K562 (cell line): ENCODE data around the gene TRDMT1. TPM values are rescaled to one million over a fixed set of nuclear protein-coding genes. Genes with fewer than 3 reads are reported as not detected.

Experiments used
- ATAC-seq: fragments of 200-7000 bp; cut with Tn5 transposase; 3 replicates; pipeline ENCODE4 v1.9.1; 2020; ENCODE audit warnings: moderate library complexity
- BruUV-seq: library from RNA; stranded (reverse); fragments of 400-500 nt; replicated peaks from 2 replicates; lab custom pipeline; 2021; lab: Mats Ljungman, UMichigan
- CTCF ChIA-PET: fragments of 300-600 bp; formaldehyde crosslinking; extraction: SDS; loops from one replicate; lab custom pipeline; 2021; ENCODE audit warnings: low intra/inter-chr PET ratio; lab: Yijun Ruan, JAX
- POLR2A ChIA-PET: fragments of 300-600, 350-650 bp; sonication (Branson Sonifier 250); formaldehyde crosslinking; extraction: SDS; loops from one replicate; lab custom pipeline; 2021; ENCODE audit warnings: antibody characterized with exemption, inconsistent platforms; lab: Yijun Ruan, JAX
- DNase-seq, 4 experiments: peaks; one replicate each; pipeline versions ENCODE4 v3.0.0 to v3.0.0-alpha.2; 2011 to 2018; ENCODE audit warnings: low spot score in 3 of 4, mixed read lengths in 3 of 4; ENCODE audit errors: extremely low read depth in 1 of 4
- FAIRE-seq: peaks from 2 replicates; lab custom pipeline; 2011; peaks lifted over from hg19 to GRCh38; lab: Jason Lieb, UNC
- H2AFZ ChIP-seq: 2 replicates; pipeline ENCODE4 v1.6.0; 2011; ENCODE audit warnings: low read depth, low read length, control low read depth, inconsistent platforms
- H3K27ac ChIP-seq: fragments of 200-600 bp; 3 replicates; pipeline ENCODE4 v1.8.0; 2011; ENCODE audit warnings: low read depth, mild to moderate bottlenecking, control low read depth, inconsistent platforms, low read length, moderate library complexity, mixed read lengths; ENCODE audit errors: extremely low read depth
- H3K27me3 ChIP-seq, 2 experiments: fragments of 300-600 bp in 1 of 2; 2 replicates in 1 of 2; 3 replicates in 1 of 2; pipeline versions ENCODE4 v1.6.0 to v1.8.0; 2011; ENCODE audit warnings: inconsistent platforms in 2 of 2, low read length in 2 of 2, mild to moderate bottlenecking in 1 of 2, mixed read lengths in 1 of 2, moderate library complexity in 1 of 2; ENCODE audit not compliant: control insufficient read depth in 2 of 2, insufficient read depth in 2 of 2
- H3K36me3 ChIP-seq: fragments of 300-600 bp; 3 replicates; pipeline ENCODE4 v1.8.0; 2011; ENCODE audit warnings: mild to moderate bottlenecking, low read length, inconsistent platforms; ENCODE audit not compliant: control insufficient read depth, insufficient read depth
- H3K4me1 ChIP-seq, 2 experiments: fragments of 200-600 bp in 1 of 2; replicated peaks in 1 of 2; 2 replicates in 1 of 2; 3 replicates in 1 of 2; pipeline versions ENCODE4 v1.5.1 to v1.8.0; 2011; ENCODE audit warnings: inconsistent platforms in 2 of 2, low read length in 2 of 2, mild to moderate bottlenecking in 1 of 2, mixed read lengths in 1 of 2, moderate library complexity in 1 of 2; ENCODE audit not compliant: control insufficient read depth in 2 of 2, insufficient read depth in 2 of 2
- H3K4me2 ChIP-seq: 2 replicates; pipeline ENCODE4 v1.6.1; 2011; ENCODE audit warnings: low read length, control low read depth, inconsistent platforms, mixed read lengths; ENCODE audit not compliant: insufficient read depth
- H3K4me3 ChIP-seq: fragments of 200-600 bp; sonication (generic), shearing (Covaris generic); 2 replicates; pipeline ENCODE4 v1.5.1; 2016; ENCODE audit warnings: control low read depth, inconsistent platforms
- H3K79me2 ChIP-seq: fragments of 200-600 bp; 3 replicates; pipeline ENCODE4 v1.8.0; 2011; ENCODE audit warnings: low read length, inconsistent platforms; ENCODE audit not compliant: control insufficient read depth, insufficient read depth
- H3K9ac ChIP-seq, 2 experiments: 2 replicates each; pipeline versions ENCODE4 v1.6.0 to v1.6.1; 2011; ENCODE audit warnings: low read depth in 2 of 2, low read length in 2 of 2, control low read depth in 1 of 2, inconsistent platforms in 1 of 2, mild to moderate bottlenecking in 1 of 2, mixed read lengths in 1 of 2; ENCODE audit not compliant: insufficient read depth in 1 of 2
- H3K9me1 ChIP-seq: one replicate; pipeline ENCODE4 v1.6.0; 2011; ENCODE audit warnings: inconsistent platforms, mild to moderate bottlenecking, low read length, moderate library complexity; ENCODE audit not compliant: control insufficient read depth, insufficient read depth
- H3K9me3 ChIP-seq: replicated peaks from 2 replicates; pipeline ENCODE4 v1.5.1; 2011; ENCODE audit warnings: low read depth, low read length, inconsistent platforms; ENCODE audit not compliant: control insufficient read depth, insufficient read depth
- H4K20me1 ChIP-seq: replicated peaks from 2 replicates; pipeline ENCODE4 v1.6.1; 2011; ENCODE audit warnings: low read length, inconsistent platforms, mixed read lengths; ENCODE audit not compliant: control insufficient read depth, insufficient read depth
- CEBPG ChIP-seq, 3 experiments: fragments of 200-800 bp in 1 of 3; sonication (Bioruptor generic) in 1 of 3; sonication (generic) in 1 of 3; formaldehyde crosslinking in 1 of 3; IDR thresholded peaks in 2 of 3; conservative IDR thresholded peaks in 1 of 3; 2 replicates each; pipeline versions ENCODE4 v1.6.1 to v1.8.0; 2016 to 2022; ENCODE audit warnings: missing compliant biosample characterization in 2 of 3, missing genetic modification characterization in 2 of 3, mild to moderate bottlenecking in 1 of 3, missing genetic modification reagents in 1 of 3
- LCOR ChIP-seq: sonication (generic); formaldehyde crosslinking; IDR thresholded peaks from 2 replicates; pipeline ENCODE4 v1.8.0; 2022; ENCODE audit warnings: mild to moderate bottlenecking, missing genetic modification reagents
- MEF2D ChIP-seq: conservative IDR thresholded peaks from 2 replicates; pipeline ENCODE4 v1.6.1; 2016; ENCODE audit warnings: low read depth, missing genetic modification characterization, missing compliant biosample characterization
- RAD21 ChIP-seq, 2 experiments: fragments of 250-450 bp in 1 of 2; fragments of 450-650 bp in 1 of 2; sonication (Bioruptor Pico) in 1 of 2; formaldehyde crosslinking in 1 of 2; IDR thresholded peaks in 1 of 2; conservative IDR thresholded peaks in 1 of 2; 2 replicates each; pipeline versions ENCODE4 v1.4.0 to v1.8.0; 2020 to 2022; ENCODE audit warnings: mild to moderate bottlenecking in 2 of 2, moderate library complexity in 1 of 2
- STAT5B ChIP-seq: fragments of 250-450 bp; sonication (Bioruptor Pico); IDR thresholded peaks from 2 replicates; pipeline ENCODE4 v1.8.0; 2021; ENCODE audit warnings: mild to moderate bottlenecking, inconsistent platforms
- ZFP1 ChIP-seq: fragments of 450-650 bp; formaldehyde crosslinking; IDR thresholded peaks from 2 replicates; pipeline ENCODE4 v1.4.0; 2020; ENCODE audit warnings: mild to moderate bottlenecking, mixed read lengths
- WGBS: fragments of 100-300 bp; shearing (Covaris generic); methylation state at CpG from one replicate; pipeline ENCODE4 v1.1.6; 2016; ENCODE audit warnings: low coverage, mixed read lengths; ENCODE audit not compliant: insufficient coverage; ENCODE audit errors: missing lambda C conversion rate; 5-methylcytosine and 5-hydroxymethylcytosine counted together
- in situ Hi-C: fragments of 300-500 bp; cut with MboI; formaldehyde crosslinking; loops from 4 replicates; pipeline ENCODE4 v1.15.0; 2018; ENCODE audit warnings: inconsistent platforms, mixed read lengths
- intact Hi-C: fragments of 100-400 bp; cut with micrococcal nuclease; formaldehyde crosslinking; loops from 2 replicates; pipeline ENCODE4 v1.14.2; 2022
- polyA plus RNA-seq, 8 experiments: library from polyadenylated mRNA; depleted of rRNA in 4 of 8; stranded (reverse) in 5 of 8; unstranded in 3 of 8; fragments of >200 nt; fragmentation: Nextera tagmentation in 2 of 8; fragmentation: Illumina TruSeq in 1 of 8; extraction: Ambion mirVana in 2 of 8; extraction: Trizol in 1 of 8; gene quantifications; 2 replicates each; pipeline versions ENCODE4 v1.2.1 to v1.2.3, GENCODE V29; 2011 to 2014; ENCODE audit warnings: inconsistent platforms in 1 of 8, missing spikeins in 1 of 8
- total RNA-seq, 7 experiments: library from RNA; depleted of rRNA in 6 of 7; stranded (reverse); fragments of >200 nt in 6 of 7; fragmentation: Illumina TruSeq in 2 of 7; extraction: Trizol in 2 of 7; gene quantifications; 2 replicates each; pipeline versions ENCODE4 v1.2.1 to v1.2.3, GENCODE V29; 2011 to 2021; ENCODE audit warnings: low replicate concordance in 1 of 7
- TF ChIP-seq, protein P1 (sequence below): fragments of 450-650 bp; IDR thresholded peaks from 2 replicates; pipeline ENCODE4 v1.6.1; 2016; ENCODE audit warnings: mild to moderate bottlenecking
- TF ChIP-seq, protein P2 (sequence below): fragments of 250-450 bp; sonication (Bioruptor Pico); IDR thresholded peaks from 2 replicates; pipeline ENCODE4 v1.9.0; 2021; ENCODE audit warnings: mild to moderate bottlenecking, inconsistent platforms
- TF ChIP-seq, protein P3 (sequence below): IDR thresholded peaks from 3 replicates; pipeline ENCODE4 v1.6.1; 2011; ENCODE audit warnings: borderline replicate concordance, mild to moderate bottlenecking, moderate library complexity; ENCODE audit not compliant: insufficient read length; ENCODE audit errors: extremely low read depth

TRDMT1 gene
- total and polyA plus RNA-seq, 9 of the 15 experiments (the other 6 are each of a cell fraction or from before 2014, with no cell fraction given) = 5.4 to 12.6 (median 9.3) TPM

DNA sequence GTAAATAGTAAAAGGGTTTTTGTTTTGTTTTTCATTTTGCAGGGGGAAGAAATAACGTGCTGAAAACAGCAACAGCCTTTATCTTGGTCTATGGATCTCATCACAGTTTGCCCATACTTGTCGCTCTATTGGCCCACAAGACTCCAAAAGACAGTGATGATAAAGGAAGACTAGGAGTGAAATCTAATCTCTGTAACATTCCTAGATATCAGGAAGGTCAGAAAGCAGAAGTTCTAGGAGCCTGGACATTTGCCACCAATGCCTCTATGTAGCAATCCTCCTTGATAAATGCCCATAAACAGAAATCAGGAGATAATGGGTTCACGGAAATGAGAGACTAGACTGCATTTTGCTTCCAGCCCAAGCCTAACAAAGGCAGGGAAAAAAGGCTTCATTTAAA is 80.8 kb downstream of the TRDMT1 start (continued):
- TF ChIP-seq, protein P1, sequence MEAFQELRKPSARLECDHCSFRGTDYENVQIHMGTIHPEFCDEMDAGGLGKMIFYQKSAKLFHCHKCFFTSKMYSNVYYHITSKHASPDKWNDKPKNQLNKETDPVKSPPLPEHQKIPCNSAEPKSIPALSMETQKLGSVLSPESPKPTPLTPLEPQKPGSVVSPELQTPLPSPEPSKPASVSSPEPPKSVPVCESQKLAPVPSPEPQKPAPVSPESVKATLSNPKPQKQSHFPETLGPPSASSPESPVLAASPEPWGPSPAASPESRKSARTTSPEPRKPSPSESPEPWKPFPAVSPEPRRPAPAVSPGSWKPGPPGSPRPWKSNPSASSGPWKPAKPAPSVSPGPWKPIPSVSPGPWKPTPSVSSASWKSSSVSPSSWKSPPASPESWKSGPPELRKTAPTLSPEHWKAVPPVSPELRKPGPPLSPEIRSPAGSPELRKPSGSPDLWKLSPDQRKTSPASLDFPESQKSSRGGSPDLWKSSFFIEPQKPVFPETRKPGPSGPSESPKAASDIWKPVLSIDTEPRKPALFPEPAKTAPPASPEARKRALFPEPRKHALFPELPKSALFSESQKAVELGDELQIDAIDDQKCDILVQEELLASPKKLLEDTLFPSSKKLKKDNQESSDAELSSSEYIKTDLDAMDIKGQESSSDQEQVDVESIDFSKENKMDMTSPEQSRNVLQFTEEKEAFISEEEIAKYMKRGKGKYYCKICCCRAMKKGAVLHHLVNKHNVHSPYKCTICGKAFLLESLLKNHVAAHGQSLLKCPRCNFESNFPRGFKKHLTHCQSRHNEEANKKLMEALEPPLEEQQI = no peak
- TF ChIP-seq LCOR (CRISPR knock-in tag) (no peak), CEBPG (CRISPR knock-in tag; IDR thresholded peaks at IDR 0.05) (no peak), CEBPG (tag; conservative IDR thresholded peaks at IDR 0.05 in 1 of 2, IDR thresholded peaks at IDR 0.05 in 1 of 2) (0 out of 4 replicates have a peak, but pooled peaks of 1 of the 2 experiments have one; percentile 56)

DNA sequence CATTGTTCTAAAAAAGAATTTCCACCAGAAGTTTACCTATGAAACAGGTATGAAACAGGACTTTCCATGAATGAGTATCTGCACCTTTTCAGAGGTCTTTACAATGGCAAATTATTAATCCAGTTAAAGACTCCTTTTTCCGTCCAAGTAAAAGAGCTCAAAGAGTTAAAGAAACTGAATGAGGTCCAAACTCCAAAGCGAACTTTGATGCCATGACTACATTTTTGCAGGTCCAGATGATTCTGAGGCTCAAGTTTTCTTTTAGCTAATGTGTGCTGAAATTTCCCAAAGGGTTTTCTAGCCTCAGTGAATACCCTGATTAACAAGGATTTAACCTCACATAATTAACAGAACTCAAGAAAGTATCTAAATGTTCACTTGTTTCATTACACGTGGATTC is 81.6 kb downstream of the TRDMT1 start:
- Histone ChIP-seq H3K27me3 (peaks cover 0 to 5% of the 10 kb centered on the region in 2 experiments; a peak in 2 of 5 replicates), H2AFZ (no peak overlapping the region), H3K27ac (no peak overlapping the region), H3K9me3 (no peaks in the 10 kb centered on the region), H3K9me1 (no peaks in the 10 kb centered on the region), H3K4me3 (no peak overlapping the region), H4K20me1 (no peaks in the 10 kb centered on the region), H3K4me1 (peaks cover 0 to 3% of the 10 kb centered on the region in 2 experiments; a peak in 1 of 5 replicates), H3K9ac (no peak overlapping the region), H3K79me2 (no peaks in the 10 kb centered on the region), H3K36me3 (no peaks in the 10 kb centered on the region), H3K4me2 (no peak overlapping the region)
- TF ChIP-seq, protein P2, sequence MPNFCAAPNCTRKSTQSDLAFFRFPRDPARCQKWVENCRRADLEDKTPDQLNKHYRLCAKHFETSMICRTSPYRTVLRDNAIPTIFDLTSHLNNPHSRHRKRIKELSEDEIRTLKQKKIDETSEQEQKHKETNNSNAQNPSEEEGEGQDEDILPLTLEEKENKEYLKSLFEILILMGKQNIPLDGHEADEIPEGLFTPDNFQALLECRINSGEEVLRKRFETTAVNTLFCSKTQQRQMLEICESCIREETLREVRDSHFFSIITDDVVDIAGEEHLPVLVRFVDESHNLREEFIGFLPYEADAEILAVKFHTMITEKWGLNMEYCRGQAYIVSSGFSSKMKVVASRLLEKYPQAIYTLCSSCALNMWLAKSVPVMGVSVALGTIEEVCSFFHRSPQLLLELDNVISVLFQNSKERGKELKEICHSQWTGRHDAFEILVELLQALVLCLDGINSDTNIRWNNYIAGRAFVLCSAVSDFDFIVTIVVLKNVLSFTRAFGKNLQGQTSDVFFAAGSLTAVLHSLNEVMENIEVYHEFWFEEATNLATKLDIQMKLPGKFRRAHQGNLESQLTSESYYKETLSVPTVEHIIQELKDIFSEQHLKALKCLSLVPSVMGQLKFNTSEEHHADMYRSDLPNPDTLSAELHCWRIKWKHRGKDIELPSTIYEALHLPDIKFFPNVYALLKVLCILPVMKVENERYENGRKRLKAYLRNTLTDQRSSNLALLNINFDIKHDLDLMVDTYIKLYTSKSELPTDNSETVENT (CRISPR knock-in tag) = no peak
- TF ChIP-seq STAT5B (no peak), MEF2D (tag) (no peak), ZFP1 (CRISPR knock-in tag) (no peak), RAD21 (CRISPR knock-in tag; conservative IDR thresholded peaks at IDR 0.05 in 1 of 2, IDR thresholded peaks at IDR 0.05 in 1 of 2) (no peak)
- TF ChIP-seq, protein P3, sequence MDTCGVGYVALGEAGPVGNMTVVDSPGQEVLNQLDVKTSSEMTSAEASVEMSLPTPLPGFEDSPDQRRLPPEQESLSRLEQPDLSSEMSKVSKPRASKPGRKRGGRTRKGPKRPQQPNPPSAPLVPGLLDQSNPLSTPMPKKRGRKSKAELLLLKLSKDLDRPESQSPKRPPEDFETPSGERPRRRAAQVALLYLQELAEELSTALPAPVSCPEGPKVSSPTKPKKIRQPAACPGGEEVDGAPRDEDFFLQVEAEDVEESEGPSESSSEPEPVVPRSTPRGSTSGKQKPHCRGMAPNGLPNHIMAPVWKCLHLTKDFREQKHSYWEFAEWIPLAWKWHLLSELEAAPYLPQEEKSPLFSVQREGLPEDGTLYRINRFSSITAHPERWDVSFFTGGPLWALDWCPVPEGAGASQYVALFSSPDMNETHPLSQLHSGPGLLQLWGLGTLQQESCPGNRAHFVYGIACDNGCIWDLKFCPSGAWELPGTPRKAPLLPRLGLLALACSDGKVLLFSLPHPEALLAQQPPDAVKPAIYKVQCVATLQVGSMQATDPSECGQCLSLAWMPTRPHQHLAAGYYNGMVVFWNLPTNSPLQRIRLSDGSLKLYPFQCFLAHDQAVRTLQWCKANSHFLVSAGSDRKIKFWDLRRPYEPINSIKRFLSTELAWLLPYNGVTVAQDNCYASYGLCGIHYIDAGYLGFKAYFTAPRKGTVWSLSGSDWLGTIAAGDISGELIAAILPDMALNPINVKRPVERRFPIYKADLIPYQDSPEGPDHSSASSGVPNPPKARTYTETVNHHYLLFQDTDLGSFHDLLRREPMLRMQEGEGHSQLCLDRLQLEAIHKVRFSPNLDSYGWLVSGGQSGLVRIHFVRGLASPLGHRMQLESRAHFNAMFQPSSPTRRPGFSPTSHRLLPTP = no peak
- no TSS peak for BruUV-seq
- no peak for DNase-seq
- WGBS = 25% methylated on average over 3 of the region's 3 CpGs
- in situ Hi-C loops = no loop called here
- ATAC-seq = no peak
- POLR2A ChIA-PET = interaction anchor here (1.1 kb wide), 1 partner anchor 55 kb away, joined by 5 read pairs; no protein-coding TSS in a partner anchor
- intact Hi-C loops = loop anchor here (5.0 kb wide), 1 partner anchor 93 kb away; no protein-coding TSS in a partner anchor
- CTCF ChIA-PET = no interaction called here
- FAIRE-seq = no peak
